Mesenchymal stem cell (in vitro differentiated cells and primary cell): ENCODE results near the gene LCN6.

Experiments used
- DNase-seq: peaks from one replicate; pipeline ENCODE4 v3.0.0-alpha.2; 2013
- H2AFZ ChIP-seq: one replicate; pipeline ENCODE4 v1.6.1; 2013; ENCODE audit warnings: low read depth, mild to moderate bottlenecking, control low read depth, inconsistent platforms, low read length, moderate library complexity
- H2AK5ac ChIP-seq: 2 replicates; pipeline ENCODE4 v1.6.1; 2013; ENCODE audit warnings: low read length, moderate library complexity, mild to moderate bottlenecking, inconsistent platforms; ENCODE audit not compliant: severe bottlenecking
- H2BK120ac ChIP-seq: one replicate; pipeline ENCODE4 v1.6.1; 2013; ENCODE audit warnings: low read depth, mild to moderate bottlenecking, inconsistent platforms, low read length, moderate library complexity
- H2BK12ac ChIP-seq, 2 experiments: one replicate each; pipeline ENCODE4 v1.6.1; 2013; ENCODE audit warnings: inconsistent platforms in 2 of 2, low read length in 2 of 2, mild to moderate bottlenecking in 2 of 2, moderate library complexity in 2 of 2, control low read depth in 1 of 2
- H2BK15ac ChIP-seq: one replicate; pipeline ENCODE4 v1.6.1; 2013; ENCODE audit warnings: mild to moderate bottlenecking, low read depth, inconsistent platforms; ENCODE audit not compliant: poor library complexity, severe bottlenecking
- H2BK5ac ChIP-seq: 2 replicates; pipeline ENCODE4 v1.6.1; 2013; ENCODE audit warnings: low read depth, mild to moderate bottlenecking, low read length, control low read depth, inconsistent platforms; ENCODE audit not compliant: poor library complexity, severe bottlenecking
- H3K14ac ChIP-seq, 2 experiments: one replicate each; pipeline ENCODE4 v1.6.1; 2013; ENCODE audit warnings: inconsistent platforms in 2 of 2, low read length in 2 of 2, control low read depth in 1 of 2, mild to moderate bottlenecking in 1 of 2, moderate library complexity in 1 of 2
- H3K18ac ChIP-seq, 2 experiments: one replicate each; pipeline ENCODE4 v1.6.1; 2013; ENCODE audit warnings: inconsistent platforms in 2 of 2, low read length in 2 of 2, control low read depth in 1 of 2, low read depth in 1 of 2, mild to moderate bottlenecking in 1 of 2
- H3K23ac ChIP-seq, 2 experiments: one replicate each; pipeline ENCODE4 v1.6.1; 2013; ENCODE audit warnings: inconsistent platforms in 2 of 2, low read length in 2 of 2, mild to moderate bottlenecking in 2 of 2, moderate library complexity in 2 of 2, control low read depth in 1 of 2
- H3K27ac ChIP-seq: 2 replicates; pipeline ENCODE4 v1.5.1; 2013; ENCODE audit warnings: mild to moderate bottlenecking, moderate library complexity, low read length, control low read depth, inconsistent platforms; ENCODE audit not compliant: poor library complexity, severe bottlenecking
- H3K27me3 ChIP-seq, 2 experiments: 2 replicates each; pipeline versions ENCODE4 v1.6.1 to v1.7.0; 2013; ENCODE audit warnings: low read length in 2 of 2, mild to moderate bottlenecking in 2 of 2, moderate library complexity in 2 of 2, control low read depth in 1 of 2, inconsistent platforms in 1 of 2; ENCODE audit not compliant: control insufficient read depth in 1 of 2, insufficient read depth in 1 of 2
- H3K36me3 ChIP-seq, 2 experiments: 2 replicates each; pipeline versions ENCODE4 v1.6.1 to v1.7.0; 2013; ENCODE audit warnings: low read length in 2 of 2, control low read depth in 1 of 2, inconsistent platforms in 1 of 2, low read depth in 1 of 2, mild to moderate bottlenecking in 1 of 2; ENCODE audit not compliant: insufficient read depth in 2 of 2, control insufficient read depth in 1 of 2
- H3K4ac ChIP-seq, 2 experiments: one replicate each; pipeline ENCODE4 v1.6.1; 2013; ENCODE audit warnings: inconsistent platforms in 2 of 2, low read length in 2 of 2, mild to moderate bottlenecking in 2 of 2, moderate library complexity in 2 of 2, control low read depth in 1 of 2, low read depth in 1 of 2
- H3K4me1 ChIP-seq: 2 replicates; pipeline ENCODE4 v1.6.1; 2013; ENCODE audit warnings: low read depth, low read length, control low read depth; ENCODE audit not compliant: control insufficient read depth, insufficient read depth
- H3K4me2 ChIP-seq: 2 replicates; pipeline ENCODE4 v1.6.1; 2013; ENCODE audit warnings: low read length, mild to moderate bottlenecking, inconsistent platforms; ENCODE audit not compliant: poor library complexity, severe bottlenecking
- H3K4me3 ChIP-seq, 2 experiments: 2 replicates each; pipeline versions ENCODE4 v1.5.1 to v1.7.0; 2013; ENCODE audit warnings: low read length in 2 of 2, mild to moderate bottlenecking in 2 of 2, control low read depth in 1 of 2, low read depth in 1 of 2; ENCODE audit not compliant: insufficient read depth in 1 of 2
- H3K79me1 ChIP-seq: replicated peaks from 2 replicates; pipeline ENCODE4 v1.6.1; 2013; ENCODE audit warnings: mild to moderate bottlenecking, control low read depth, low read length, inconsistent platforms; ENCODE audit not compliant: poor library complexity, severe bottlenecking
- H3K9ac ChIP-seq: 2 replicates; pipeline ENCODE4 v1.7.0; 2013; ENCODE audit warnings: mild to moderate bottlenecking, low read length, moderate library complexity
- H3K9me3 ChIP-seq: 2 replicates; pipeline ENCODE4 v1.7.0; 2013; ENCODE audit warnings: mild to moderate bottlenecking, low read length; ENCODE audit not compliant: control insufficient read depth
- H4K8ac ChIP-seq: one replicate; pipeline ENCODE4 v1.6.1; 2013; ENCODE audit warnings: inconsistent platforms, mild to moderate bottlenecking, low read length, moderate library complexity
- H4K91ac ChIP-seq: one replicate; pipeline ENCODE4 v1.6.1; 2013; ENCODE audit warnings: mild to moderate bottlenecking, low read length, inconsistent platforms
- WGBS: methylation state at CpG from one replicate; pipeline ENCODE4 v1.1.7; 2013; ENCODE audit warnings: mixed read lengths; 5-methylcytosine and 5-hydroxymethylcytosine counted together

LCN6 gene

GRCh38 chr9:136779808-136780207, 31.5 kb upstream of the LCN6 start:
- Histone ChIP-seq H2AK5ac (no peak overlapping the region), H2AFZ (no peak overlapping the region), H3K9me3 (no peaks in the 10 kb centered on the region), H3K23ac (no peak overlapping the region), H3K14ac (no peak overlapping the region), H3K9ac (no peak overlapping the region), H4K91ac (no peak overlapping the region), H3K36me3 (no peaks in the 10 kb centered on the region), H3K4me2 (no peak overlapping the region), H4K8ac (no peak overlapping the region), H3K18ac (no peak overlapping the region), H2BK5ac (no peak overlapping the region), H2BK120ac (no peak overlapping the region), H3K79me1 (no peaks in the 10 kb centered on the region), H3K4me3 (no peak overlapping the region), H3K27me3 (peaks cover 32 to 60% of the 10 kb centered on the region in 2 experiments), H3K4me1 (no peaks in the 10 kb centered on the region), H2BK12ac (no peak overlapping the region), H3K4ac (no peak overlapping the region), H3K27ac (no peak overlapping the region), H2BK15ac (no peak overlapping the region)
- no peak for DNase-seq
- WGBS, result 92% methylated on average over 5 of the region's 5 CpGs

DNA sequence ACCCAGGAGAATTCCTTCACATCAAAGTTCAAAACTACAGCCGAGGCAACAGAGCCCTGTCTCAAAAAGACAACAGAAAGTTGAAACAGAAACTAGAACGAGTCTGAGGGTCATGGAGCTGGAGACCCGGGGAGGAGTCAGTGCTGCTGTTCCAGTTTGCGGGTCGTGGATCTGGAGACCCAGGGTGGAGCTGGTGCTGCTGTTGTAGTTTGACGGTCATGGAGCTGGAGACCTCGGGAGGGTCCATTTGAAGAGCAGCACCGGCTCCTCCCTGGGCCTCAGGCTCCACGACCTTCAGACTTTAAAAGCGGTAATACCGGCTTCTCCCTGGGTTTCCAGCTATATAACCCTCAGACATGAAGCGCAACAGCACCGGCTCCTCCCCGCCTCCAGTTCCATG, 29.0 kb upstream of the LCN6 start:
- Histone ChIP-seq H3K9ac (no peak overlapping the region), H3K14ac (no peak overlapping the region), H3K23ac (peak overlapping the region in 1 of 2 experiments; percentile 11), H3K27ac (no peak overlapping the region), H3K4me2 (no peak overlapping the region), H2BK5ac (no peak overlapping the region), H3K4me1 (no peaks in the 10 kb centered on the region), H2BK12ac (no peak overlapping the region), H3K27me3 (peaks cover 32 to 69% of the 10 kb centered on the region in 2 experiments), H2AK5ac (no peak overlapping the region), H3K4ac (no peak overlapping the region), H3K18ac (no peak overlapping the region), H3K9me3 (peaks cover 13% of the 10 kb centered on the region), H4K8ac (no peak overlapping the region), H2BK120ac (no peak overlapping the region), H3K4me3 (no peak overlapping the region), H4K91ac (no peak overlapping the region), H3K36me3 (no peaks in the 10 kb centered on the region), H3K79me1 (no peaks in the 10 kb centered on the region), H2AFZ (no peak overlapping the region), H2BK15ac (no peak overlapping the region)
- no peak for DNase-seq
- WGBS, result 88% methylated on average over 14 of the region's 14 CpGs

DNA sequence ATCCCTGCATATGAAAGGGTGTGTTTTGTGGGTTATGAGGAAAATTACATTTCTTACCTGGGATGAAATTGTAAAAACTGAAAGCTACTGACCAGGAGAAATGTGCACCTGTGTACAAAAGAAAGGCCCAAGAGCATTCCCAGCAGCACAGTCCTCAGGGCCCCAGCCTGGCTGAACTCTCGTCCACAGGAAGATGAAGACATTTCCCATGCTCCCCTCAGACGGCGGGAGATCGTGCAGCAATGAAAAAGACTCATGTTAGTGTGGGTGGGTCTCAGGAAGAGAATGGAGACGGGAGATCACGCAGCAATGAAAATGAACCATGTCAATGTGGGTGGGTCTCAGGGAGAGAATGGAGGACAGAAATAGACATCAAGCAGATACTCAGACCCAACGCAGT, 28.6 kb upstream of the LCN6 start:
- H3K23ac ChIP-seq, result peak overlapping the region in 1 of 2 experiments; percentile 11
- WGBS, result 86% methylated on average over 7 of the region's 7 CpGs
- H2BK5ac ChIP-seq, result no peak overlapping the region
- no peaks in the 10 kb centered on the region for H3K79me1 ChIP-seq
- H3K27me3 ChIP-seq, result peaks cover 32 to 69% of the 10 kb centered on the region in 2 experiments
- no peak overlapping the region for H2BK15ac ChIP-seq
- H2AFZ ChIP-seq, result no peak overlapping the region
- H3K4me2 ChIP-seq, result no peak overlapping the region
- H3K4me1 ChIP-seq, result no peaks in the 10 kb centered on the region
- no peak for DNase-seq
- H3K4ac ChIP-seq, result no peak overlapping the region
- no peak overlapping the region for H2BK12ac ChIP-seq
- H4K8ac ChIP-seq, result no peak overlapping the region
- no peak overlapping the region for H3K18ac ChIP-seq
- H4K91ac ChIP-seq, result no peak overlapping the region
- H3K36me3 ChIP-seq, result no peaks in the 10 kb centered on the region
- H3K14ac ChIP-seq, result no peak overlapping the region
- no peak overlapping the region for H2BK120ac ChIP-seq
- H2AK5ac ChIP-seq, result no peak overlapping the region
- H3K9ac ChIP-seq, result no peak overlapping the region
- H3K9me3 ChIP-seq, result peaks cover 13% of the 10 kb centered on the region
- H3K4me3 ChIP-seq, result no peak overlapping the region
- no peak overlapping the region for H3K27ac ChIP-seq

- Histone ChIP-seq H3K9ac (no peak overlapping the region), H2BK120ac (no peak overlapping the region), H2AK5ac (no peak overlapping the region), H3K23ac (no peak overlapping the region), H3K18ac (no peak overlapping the region), H2BK12ac (no peak overlapping the region), H3K4me1 (no peaks in the 10 kb centered on the region), H3K4me3 (no peak overlapping the region), H4K8ac (no peak overlapping the region), H3K27ac (no peak overlapping the region), H4K91ac (no peak overlapping the region), H3K9me3 (peaks cover 13% of the 10 kb centered on the region), H2BK15ac (no peak overlapping the region), H3K79me1 (no peaks in the 10 kb centered on the region), H3K36me3 (no peaks in the 10 kb centered on the region), H3K14ac (no peak overlapping the region), H2AFZ (no peak overlapping the region), H2BK5ac (no peak overlapping the region), H3K27me3 (peaks cover 30 to 61% of the 10 kb centered on the region in 2 experiments), H3K4me2 (no peak overlapping the region), H3K4ac (no peak overlapping the region)
- 81% methylated on average over 6 of the region's 6 CpGs for WGBS
- DNase-seq, result no peak
These were observed 26.9 kb upstream of the LCN6 start for GRCh38 chr9:136775191-136775590.
